ENCODE measurements around the gene TNIP2.

TNIP2 gene

GRCh38 chr4:2733001-2733843 is 22.9 kb downstream of the TNIP2 start:
- H3K27me3 ChIP-seq (ENCODE audit: low read length) = no peaks in the 10 kb centered on the region
- no peaks in the 10 kb centered on the region for H4K20me1 ChIP-seq (ENCODE audit: low read depth, low read length)
- H3K4me2 ChIP-seq (ENCODE audit: low read depth, low read length, poor library complexity, severe bottlenecking) = no peak overlapping the region
- no peaks in the 10 kb centered on the region for H3K79me2 ChIP-seq (ENCODE audit: insufficient read depth, low read length)
- no peaks in the 10 kb centered on the region for H3K9me3 ChIP-seq (ENCODE audit: insufficient read depth, low read length)
- H3F3A ChIP-seq (ENCODE audit: insufficient read depth) = no peaks in the 10 kb centered on the region
- no peaks in the 10 kb centered on the region for H3K36me3 ChIP-seq (ENCODE audit: low read length)
- H3K27ac ChIP-seq (ENCODE audit: low read depth, low read length) = no peak overlapping the region
- H2AFZ ChIP-seq (ENCODE audit: low read depth, low read length, severe bottlenecking) = no peak overlapping the region
- no peak overlapping the region for H3K9ac ChIP-seq (ENCODE audit: low read length)
- H3K4me3 ChIP-seq (ENCODE audit: insufficient read depth, low read length, poor library complexity, severe bottlenecking) = no peak overlapping the region
- H3K9me2 ChIP-seq (replicated peaks; ENCODE audit: insufficient read depth, low read length) = no peaks in the 10 kb centered on the region
- TF ChIP-seq CTCF (IDR thresholded peaks at IDR 0.05; ENCODE audit: insufficient read depth, low read length, poor library complexity, severe bottlenecking) (no peak), EZH2phosphoT487 (conservative IDR thresholded peaks at IDR 0.05; ENCODE audit: low read length) (no peak)

GRCh38 chr4:2732526-2732925 is 23.6 kb downstream of the TNIP2 start:
- Histone ChIP-seq H3K79me2 (ENCODE audit: insufficient read depth, low read length) (no peaks in the 10 kb centered on the region), H3K27me3 (ENCODE audit: low read length) (no peaks in the 10 kb centered on the region), H4K20me1 (ENCODE audit: low read depth, low read length) (no peaks in the 10 kb centered on the region), H3K4me2 (ENCODE audit: low read depth, low read length, poor library complexity, severe bottlenecking) (no peak overlapping the region), H3K36me3 (ENCODE audit: low read length) (no peaks in the 10 kb centered on the region), H3K27ac (ENCODE audit: low read depth, low read length) (no peak overlapping the region), H2AFZ (ENCODE audit: low read depth, low read length, severe bottlenecking) (no peak overlapping the region), H3K9me3 (ENCODE audit: insufficient read depth, low read length) (no peaks in the 10 kb centered on the region), H3K9ac (ENCODE audit: low read length) (no peak overlapping the region), H3K9me2 (replicated peaks; ENCODE audit: insufficient read depth, low read length) (no peaks in the 10 kb centered on the region), H3F3A (ENCODE audit: insufficient read depth) (no peaks in the 10 kb centered on the region), H3K4me3 (ENCODE audit: insufficient read depth, low read length, poor library complexity, severe bottlenecking) (no peak overlapping the region)
- TF ChIP-seq CTCF (IDR thresholded peaks at IDR 0.05; ENCODE audit: insufficient read depth, low read length, poor library complexity, severe bottlenecking) = no peak
- TF ChIP-seq EZH2phosphoT487 (conservative IDR thresholded peaks at IDR 0.05; ENCODE audit: low read length) = no peak

GRCh38 chr4:2731907-2732317 is 24.2 kb downstream of the TNIP2 start:
- no peak overlapping the region for H3K27ac ChIP-seq (ENCODE audit: low read depth, low read length)
- no peaks in the 10 kb centered on the region for H3K27me3 ChIP-seq (ENCODE audit: low read length)
- H3K4me3 ChIP-seq (ENCODE audit: insufficient read depth, low read length, poor library complexity, severe bottlenecking) = no peak overlapping the region
- no peak for TF ChIP-seq CTCF (IDR thresholded peaks at IDR 0.05; ENCODE audit: insufficient read depth, low read length, poor library complexity, severe bottlenecking)
- TF ChIP-seq EZH2phosphoT487 (conservative IDR thresholded peaks at IDR 0.05; ENCODE audit: low read length) = no peak
- no peak overlapping the region for H3K4me2 ChIP-seq (ENCODE audit: low read depth, low read length, poor library complexity, severe bottlenecking)
- H2AFZ ChIP-seq (ENCODE audit: low read depth, low read length, severe bottlenecking) = no peak overlapping the region
- no peaks in the 10 kb centered on the region for H3K79me2 ChIP-seq (ENCODE audit: insufficient read depth, low read length)
- H3K9ac ChIP-seq (ENCODE audit: low read length) = no peak overlapping the region
- no peaks in the 10 kb centered on the region for H3K36me3 ChIP-seq (ENCODE audit: low read length)
- H3K9me2 ChIP-seq (replicated peaks; ENCODE audit: insufficient read depth, low read length) = no peaks in the 10 kb centered on the region
- H3F3A ChIP-seq (ENCODE audit: insufficient read depth) = no peaks in the 10 kb centered on the region
- no peaks in the 10 kb centered on the region for H4K20me1 ChIP-seq (ENCODE audit: low read depth, low read length)
- H3K9me3 ChIP-seq (ENCODE audit: insufficient read depth, low read length) = no peaks in the 10 kb centered on the region
